ENCODE data around the gene MYH9. TPM values are rescaled to one million over a fixed set of nuclear protein-coding genes. Genes with fewer than 3 reads are reported as not detected.

MYH9 gene
- total RNA-seq, 1 donor from 2014 or later: 633 TPM

GRCh38 chr22:36350751-36351594 lies 36.8 kb downstream of the MYH9 start:
- peaks cover 67% of the 10 kb centered on the region for H3K4me1 Mint-ChIP-seq
- no peak overlapping the region for H3K4me3 Mint-ChIP-seq
- no peak for DNase-seq
- intact Hi-C loops (cut with micrococcal nuclease): no loop called here
- peak overlapping the region; percentile 83 for H3K27ac Mint-ChIP-seq
- H3K9me3 Mint-ChIP-seq: no peaks in the 10 kb centered on the region
- H3K36me3 Mint-ChIP-seq (ENCODE audit: low read depth): peaks cover 43% of the 10 kb centered on the region
- no peaks in the 10 kb centered on the region for H3K27me3 Mint-ChIP-seq

- H3K9me3 Mint-ChIP-seq: no peaks in the 10 kb centered on the region
- peaks cover 40% of the 10 kb centered on the region for H3K36me3 Mint-ChIP-seq (ENCODE audit: low read depth)
- no peak for DNase-seq
- peak overlapping the region; percentile 74 for H3K27ac Mint-ChIP-seq
- no peak overlapping the region for H3K4me3 Mint-ChIP-seq
- intact Hi-C loops (cut with micrococcal nuclease): no loop called here
- peaks cover 60% of the 10 kb centered on the region for H3K4me1 Mint-ChIP-seq
- no peaks in the 10 kb centered on the region for H3K27me3 Mint-ChIP-seq
These were observed 38.0 kb downstream of the MYH9 start for GRCh38 chr22:36349726-36350125.

GRCh38 chr22:36348760-36349159 lies 39.0 kb downstream of the MYH9 start:
- Mint-ChIP-seq H3K27me3 (no peaks in the 10 kb centered on the region), H3K4me1 (peaks cover 61% of the 10 kb centered on the region), H3K9me3 (no peaks in the 10 kb centered on the region), H3K36me3 (ENCODE audit: low read depth) (peaks cover 45% of the 10 kb centered on the region), H3K4me3 (peak overlapping the region; percentile 15), H3K27ac (peak overlapping the region; percentile 74)
- DNase-seq: no peak
- intact Hi-C loops (cut with micrococcal nuclease): no loop called here

GRCh38 chr22:36347094-36347493 lies 40.7 kb downstream of the MYH9 start:
- Mint-ChIP-seq H3K4me3 (no peak overlapping the region), H3K27me3 (no peaks in the 10 kb centered on the region), H3K4me1 (peaks cover 61% of the 10 kb centered on the region), H3K36me3 (ENCODE audit: low read depth) (peaks cover 51% of the 10 kb centered on the region), H3K27ac (peak overlapping the region; percentile 64), H3K9me3 (no peaks in the 10 kb centered on the region)
- DNase-seq: no peak
- intact Hi-C loops (cut with micrococcal nuclease): no loop called here

GRCh38 chr22:36344106-36344827 lies 43.5 kb downstream of the MYH9 start:
- peak; percentile 71 for DNase-seq
- Mint-ChIP-seq H3K9me3 (no peaks in the 10 kb centered on the region), H3K36me3 (ENCODE audit: low read depth) (peaks cover 68% of the 10 kb centered on the region), H3K27ac (peak overlapping the region; percentile 86), H3K4me1 (peaks cover 65% of the 10 kb centered on the region), H3K4me3 (peak overlapping the region; percentile 57), H3K27me3 (no peaks in the 10 kb centered on the region)
- intact Hi-C loops (cut with micrococcal nuclease): loop anchor here (1.0 kb wide), 4 partner anchors 11 to 33 kb away; no protein-coding TSS in a partner anchor

GRCh38 chr22:36343720-36344105 lies 44.1 kb downstream of the MYH9 start:
- H3K4me3 Mint-ChIP-seq: peak overlapping the region; percentile 57
- H3K27me3 Mint-ChIP-seq: no peaks in the 10 kb centered on the region
- H3K4me1 Mint-ChIP-seq: peaks cover 67% of the 10 kb centered on the region

GRCh38 chr22:36343070-36343719 lies 44.6 kb downstream of the MYH9 start:
- intact Hi-C loops (cut with micrococcal nuclease): no loop called here

More at GRCh38 chr22:36343720-36344105, 44.1 kb downstream of the MYH9 start:
- H3K27ac Mint-ChIP-seq: peak overlapping the region; percentile 86
- DNase-seq: no peak
- H3K36me3 Mint-ChIP-seq (ENCODE audit: low read depth): peaks cover 69% of the 10 kb centered on the region
- intact Hi-C loops (cut with micrococcal nuclease): loop anchor here (1.0 kb wide), 4 partner anchors 10 to 34 kb away; no protein-coding TSS in a partner anchor
- H3K9me3 Mint-ChIP-seq: no peaks in the 10 kb centered on the region

GRCh38 chr22:36341640-36342041 lies 46.1 kb downstream of the MYH9 start:
- intact Hi-C loops (cut with micrococcal nuclease): no loop called here
- peak overlapping the region; percentile 91 for H3K27ac Mint-ChIP-seq
- peaks cover 69% of the 10 kb centered on the region for H3K4me1 Mint-ChIP-seq
- no peaks in the 10 kb centered on the region for H3K27me3 Mint-ChIP-seq
- no peak for DNase-seq
- peak overlapping the region; percentile 13 for H3K4me3 Mint-ChIP-seq
- H3K36me3 Mint-ChIP-seq (ENCODE audit: low read depth): peaks cover 70% of the 10 kb centered on the region
- no peaks in the 10 kb centered on the region for H3K9me3 Mint-ChIP-seq

More at GRCh38 chr22:36343070-36343719, 44.6 kb downstream of the MYH9 start:
- peaks cover 69% of the 10 kb centered on the region for H3K36me3 Mint-ChIP-seq (ENCODE audit: low read depth)
- peak overlapping the region; percentile 57 for H3K4me3 Mint-ChIP-seq
- H3K4me1 Mint-ChIP-seq: peaks cover 67% of the 10 kb centered on the region
- DNase-seq: no peak
- H3K9me3 Mint-ChIP-seq: no peaks in the 10 kb centered on the region
- H3K27me3 Mint-ChIP-seq: no peaks in the 10 kb centered on the region
- H3K27ac Mint-ChIP-seq: peak overlapping the region; percentile 91

GRCh38 chr22:36340621-36341020 lies 47.1 kb downstream of the MYH9 start:
- H3K4me3 Mint-ChIP-seq: peak overlapping the region; percentile 69
- intact Hi-C loops (cut with micrococcal nuclease): no loop called here
- DNase-seq: no peak
- no peaks in the 10 kb centered on the region for H3K9me3 Mint-ChIP-seq
- peaks cover 73% of the 10 kb centered on the region for H3K36me3 Mint-ChIP-seq (ENCODE audit: low read depth)
- H3K4me1 Mint-ChIP-seq: peaks cover 77% of the 10 kb centered on the region
- peak overlapping the region; percentile 91 for H3K27ac Mint-ChIP-seq
- H3K27me3 Mint-ChIP-seq: no peaks in the 10 kb centered on the region

- Mint-ChIP-seq H3K4me1 (peaks cover 82% of the 10 kb centered on the region), H3K27ac (peak overlapping the region; percentile 89), H3K4me3 (peak overlapping the region; percentile 57), H3K36me3 (ENCODE audit: low read depth) (peaks cover 76% of the 10 kb centered on the region), H3K9me3 (no peaks in the 10 kb centered on the region), H3K27me3 (no peaks in the 10 kb centered on the region)
- DNase-seq: peak; percentile 79
- intact Hi-C loops (cut with micrococcal nuclease): loop anchor here (1.0 to 10.0 kb wide), 3 partner anchors 8 to 895 kb away; no protein-coding TSS in a partner anchor
These were observed 48.3 kb downstream of the MYH9 start for GRCh38 chr22:36339171-36340065.

GRCh38 chr22:36337365-36338130 lies 50.2 kb downstream of the MYH9 start:
- peaks cover 75% of the 10 kb centered on the region for H3K36me3 Mint-ChIP-seq (ENCODE audit: low read depth)
- H3K27ac Mint-ChIP-seq: peak overlapping the region; percentile 77
- no peaks in the 10 kb centered on the region for H3K9me3 Mint-ChIP-seq
- intact Hi-C loops (cut with micrococcal nuclease): loop anchor here (2.0 to 10.0 kb wide), 2 partner anchors 19 to 897 kb away; no protein-coding TSS in a partner anchor
- peaks cover 87% of the 10 kb centered on the region for H3K4me1 Mint-ChIP-seq
- H3K4me3 Mint-ChIP-seq: peak overlapping the region; percentile 53
- no peaks in the 10 kb centered on the region for H3K27me3 Mint-ChIP-seq
- DNase-seq: no peak

Measured in activated CD4-positive, alpha-beta T cell treated with anti-CD3 and anti-CD28 coated beads, Interleukin-2, amount 10 ng/mL, durations not matched to agents 24 days and 14 days (primary cell).